HG02973 (cell line): ENCODE data around the gene VAMP8.
"Not testable (repeated sequence)": the region's sequence is repeated elsewhere in the genome, so short reads cannot be mapped to it uniquely, and the experiment has no call there.

Experiments
- ATAC-seq: cut with Tn5 transposase; IDR thresholded peaks from one replicate; pipeline ENCODE4 v1.9.1; 2021; ENCODE audit warnings: moderate library complexity; ENCODE audit not compliant: unreplicated experiment

Gene VAMP8

GRCh38 chr2:85615413-85615728 lies 38.0 kb downstream of the VAMP8 start:
- ATAC-seq = no peak

GRCh38 chr2:85617723-85618122 lies 40.3 kb downstream of the VAMP8 start:
- not testable (repeated sequence) for ATAC-seq

- no peak for ATAC-seq
These were observed 42.2 kb downstream of the VAMP8 start for GRCh38 chr2:85619617-85620016.

- no peak for ATAC-seq
These were observed 44.0 kb downstream of the VAMP8 start for GRCh38 chr2:85621338-85621737.

- no peak for ATAC-seq
These were observed 46.6 kb downstream of the VAMP8 start for GRCh38 chr2:85623991-85624390.

- no peak for ATAC-seq
These were observed 51.3 kb downstream of the VAMP8 start for GRCh38 chr2:85628658-85629057.

- ATAC-seq = no peak
These were observed 53.9 kb downstream of the VAMP8 start for GRCh38 chr2:85631316-85631715.
